HepG2 (cell line): ENCODE data around the gene ANKS6. TPM values are rescaled to one million over a fixed set of nuclear protein-coding genes. Genes with fewer than 3 reads are reported as not detected.
A peak's percentile ranks its signal among the peaks of the same experiment; 100 is the strongest.

Source experiments
- BHLHE40 ChIP-seq: IDR thresholded peaks from 2 replicates; pipeline ENCODE4 v1.6.1; 2011; ENCODE audit warnings: low read length, improper control_type of control experiment
- FOXO1 ChIP-seq: sonication (generic); formaldehyde crosslinking; IDR thresholded peaks from 2 replicates; pipeline ENCODE4 v1.4.0; 2020; ENCODE audit warnings: missing genetic modification reagents
- GPN1 ChIP-seq: sonication (generic); formaldehyde crosslinking; IDR thresholded peaks from 2 replicates; pipeline ENCODE4 v1.5.1; 2020; ENCODE audit warnings: missing genetic modification reagents, borderline replicate concordance
- HDAC6 ChIP-seq: fragments of 200-600 bp; sonication (generic); IDR thresholded peaks from 2 replicates; pipeline ENCODE4 v1.7.0; 2017; ENCODE audit warnings: mild to moderate bottlenecking, antibody characterized with exemption, low read length, low read depth
- HNRNPUL1 ChIP-seq: fragments of 200-400 bp; formaldehyde crosslinking; IDR thresholded peaks from 2 replicates; pipeline ENCODE4 v1.6.1; 2017; ENCODE audit warnings: low read depth, mild to moderate bottlenecking, low read length, moderate library complexity
- HOXA3 ChIP-seq: sonication (generic); formaldehyde crosslinking; IDR thresholded peaks from 2 replicates; pipeline ENCODE4 v1.5.0; 2020; ENCODE audit warnings: missing genetic modification reagents
- KDM1A ChIP-seq: IDR thresholded peaks from 2 replicates; pipeline ENCODE4 v1.6.1; 2016; ENCODE audit warnings: missing compliant biosample characterization
- KLF9 ChIP-seq: IDR thresholded peaks from 2 replicates; pipeline ENCODE4 v1.6.1; 2016; ENCODE audit warnings: low read depth
- NR2F1 ChIP-seq, 2 experiments: fragments of 450-650 bp in 1 of 2; formaldehyde crosslinking in 1 of 2; IDR thresholded peaks; 2 replicates each; pipeline versions ENCODE4 v1.5.0 to v1.6.1; 2016 to 2020; ENCODE audit warnings: mild to moderate bottlenecking in 1 of 2, missing compliant biosample characterization in 1 of 2, missing genetic modification reagents in 1 of 2, moderate library complexity in 1 of 2
- PHF21A ChIP-seq: sonication (generic); formaldehyde crosslinking; IDR thresholded peaks from 2 replicates; pipeline ENCODE4 v1.5.0; 2020; ENCODE audit warnings: mild to moderate bottlenecking, missing genetic modification reagents
- RXRA ChIP-seq: sonication (generic); formaldehyde crosslinking; IDR thresholded peaks from 2 replicates; pipeline ENCODE4 v1.5.1; 2020; ENCODE audit warnings: missing genetic modification reagents
- TAF15 ChIP-seq: fragments of 200-400 bp; formaldehyde crosslinking; IDR thresholded peaks from one replicate; pipeline ENCODE4 v1.6.1; 2018; ENCODE audit warnings: mild to moderate bottlenecking, low read depth, low read length; ENCODE audit not compliant: poor library complexity, severe bottlenecking
- ZFP91 ChIP-seq: sonication (generic); formaldehyde crosslinking; IDR thresholded peaks from 2 replicates; pipeline ENCODE4 v1.9.0; 2022; ENCODE audit warnings: missing genetic modification reagents, mild to moderate bottlenecking, borderline replicate concordance
- ZFY ChIP-seq: sonication (generic); formaldehyde crosslinking; IDR thresholded peaks from 2 replicates; pipeline ENCODE4 v1.4.0; 2020; ENCODE audit warnings: missing genetic modification reagents
- ZMAT3 ChIP-seq: sonication (generic); formaldehyde crosslinking; conservative IDR thresholded peaks from 2 replicates; pipeline ENCODE4 v1.7.0; 2021; ENCODE audit warnings: missing genetic modification reagents
- ZNF207 ChIP-seq: fragments of 450-650 bp; IDR thresholded peaks from 2 replicates; pipeline ENCODE4 v1.6.1; 2016; ENCODE audit warnings: antibody characterized with exemption, borderline replicate concordance
- ZNF235 ChIP-seq: sonication (generic); formaldehyde crosslinking; IDR thresholded peaks from 2 replicates; pipeline ENCODE4 v1.8.1; 2023; ENCODE audit warnings: mild to moderate bottlenecking, missing genetic modification reagents, borderline replicate concordance
- ZNF264 ChIP-seq: sonication (generic); formaldehyde crosslinking; IDR thresholded peaks from 2 replicates; pipeline ENCODE4 v1.4.0; 2020; ENCODE audit warnings: missing genetic modification reagents
- ZNF317 ChIP-seq: sonication (generic); formaldehyde crosslinking; IDR thresholded peaks from 2 replicates; pipeline ENCODE4 v1.5.0; 2020; ENCODE audit warnings: mild to moderate bottlenecking, missing genetic modification reagents
- ZNF335 ChIP-seq: sonication (generic); formaldehyde crosslinking; IDR thresholded peaks from 2 replicates; pipeline ENCODE4 v1.4.0; 2020; ENCODE audit warnings: missing genetic modification reagents
- ZNF431 ChIP-seq: sonication (generic); formaldehyde crosslinking; IDR thresholded peaks from 2 replicates; pipeline ENCODE4 v1.9.0; 2022; ENCODE audit warnings: missing genetic modification reagents, low read depth, mild to moderate bottlenecking, borderline replicate concordance
- ZNF546 ChIP-seq: sonication (generic); formaldehyde crosslinking; conservative IDR thresholded peaks from 2 replicates; pipeline ENCODE4 v1.8.1; 2023; ENCODE audit warnings: mild to moderate bottlenecking, missing genetic modification reagents
- polyA plus RNA-seq, 8 experiments: library from polyadenylated mRNA; depleted of rRNA in 3 of 8; stranded (reverse) in 7 of 8; unstranded in 1 of 8; fragments of >200 nt; fragmentation: Illumina TruSeq in 4 of 8; extraction: Trizol in 4 of 8; gene quantifications; 2 replicates each; pipeline versions ENCODE4 v1.2.1 to v1.2.3, GENCODE V29; 2011 to 2016; ENCODE audit warnings: low read depth in 4 of 8, missing spikeins in 1 of 8, mixed read lengths in 1 of 8; ENCODE audit not compliant: insufficient read depth in 1 of 8
- total RNA-seq, 5 experiments: library from RNA; depleted of rRNA; stranded (reverse); fragments of >200 nt; fragmentation: Illumina TruSeq; extraction: Trizol; gene quantifications; 2 replicates each; pipeline ENCODE4 v1.2.3, GENCODE V29; 2016; ENCODE audit warnings: low read depth in 1 of 5
- TF ChIP-seq, protein P1 (sequence below): sonication (generic); formaldehyde crosslinking; IDR thresholded peaks from 2 replicates; pipeline ENCODE4 v1.5.1; 2020; ENCODE audit warnings: missing genetic modification reagents, mild to moderate bottlenecking, borderline replicate concordance
- TF ChIP-seq, protein P2 (sequence below): sonication (generic); formaldehyde crosslinking; IDR thresholded peaks from 2 replicates; pipeline ENCODE4 v1.5.1; 2020; ENCODE audit warnings: mild to moderate bottlenecking, missing genetic modification reagents, moderate library complexity

ANKS6 gene
- total and polyA plus RNA-seq, 2 of the 13 experiments (the other 11 are each of a cell fraction or from before 2014, with no cell fraction given), result 8.8 to 10.7 TPM

- TF ChIP-seq GPN1 (CRISPR knock-in tag) (no peak), ZNF431 (CRISPR knock-in tag) (no peak), FOXO1 (CRISPR knock-in tag) (peak; percentile 37; the same call in 1 of the 2 replicates), NR2F1 (CRISPR knock-in tag; IDR thresholded peaks at IDR 0.05) (no peak), ZNF207 (no peak), HOXA3 (CRISPR knock-in tag) (no peak), ZNF335 (CRISPR knock-in tag) (no peak), PHF21A (no peak), BHLHE40 (0 out of 2 replicates have a peak, but pooled peaks have one; percentile 13), ZNF317 (no peak), RXRA (CRISPR knock-in tag) (no peak), ZMAT3 (CRISPR knock-in tag) (no peak), ZFP91 (CRISPR knock-in tag) (no peak), TAF15 (no peak), ZNF235 (CRISPR knock-in tag) (no peak), HDAC6 (no peak), ZNF546 (CRISPR knock-in tag) (no peak), HNRNPUL1 (no peak), KLF9 (CRISPR knock-in tag) (no peak), ZNF264 (CRISPR knock-in tag) (no peak), ZFY (CRISPR knock-in tag) (0 out of 2 replicates have a peak, but pooled peaks have one; percentile 31), KDM1A (CRISPR knock-in tag) (no peak)
- TF ChIP-seq, protein P1, sequence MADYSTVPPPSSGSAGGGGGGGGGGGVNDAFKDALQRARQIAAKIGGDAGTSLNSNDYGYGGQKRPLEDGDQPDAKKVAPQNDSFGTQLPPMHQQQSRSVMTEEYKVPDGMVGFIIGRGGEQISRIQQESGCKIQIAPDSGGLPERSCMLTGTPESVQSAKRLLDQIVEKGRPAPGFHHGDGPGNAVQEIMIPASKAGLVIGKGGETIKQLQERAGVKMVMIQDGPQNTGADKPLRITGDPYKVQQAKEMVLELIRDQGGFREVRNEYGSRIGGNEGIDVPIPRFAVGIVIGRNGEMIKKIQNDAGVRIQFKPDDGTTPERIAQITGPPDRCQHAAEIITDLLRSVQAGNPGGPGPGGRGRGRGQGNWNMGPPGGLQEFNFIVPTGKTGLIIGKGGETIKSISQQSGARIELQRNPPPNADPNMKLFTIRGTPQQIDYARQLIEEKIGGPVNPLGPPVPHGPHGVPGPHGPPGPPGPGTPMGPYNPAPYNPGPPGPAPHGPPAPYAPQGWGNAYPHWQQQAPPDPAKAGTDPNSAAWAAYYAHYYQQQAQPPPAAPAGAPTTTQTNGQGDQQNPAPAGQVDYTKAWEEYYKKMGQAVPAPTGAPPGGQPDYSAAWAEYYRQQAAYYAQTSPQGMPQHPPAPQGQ (CRISPR knock-in tag), result no peak
- TF ChIP-seq, protein P2, sequence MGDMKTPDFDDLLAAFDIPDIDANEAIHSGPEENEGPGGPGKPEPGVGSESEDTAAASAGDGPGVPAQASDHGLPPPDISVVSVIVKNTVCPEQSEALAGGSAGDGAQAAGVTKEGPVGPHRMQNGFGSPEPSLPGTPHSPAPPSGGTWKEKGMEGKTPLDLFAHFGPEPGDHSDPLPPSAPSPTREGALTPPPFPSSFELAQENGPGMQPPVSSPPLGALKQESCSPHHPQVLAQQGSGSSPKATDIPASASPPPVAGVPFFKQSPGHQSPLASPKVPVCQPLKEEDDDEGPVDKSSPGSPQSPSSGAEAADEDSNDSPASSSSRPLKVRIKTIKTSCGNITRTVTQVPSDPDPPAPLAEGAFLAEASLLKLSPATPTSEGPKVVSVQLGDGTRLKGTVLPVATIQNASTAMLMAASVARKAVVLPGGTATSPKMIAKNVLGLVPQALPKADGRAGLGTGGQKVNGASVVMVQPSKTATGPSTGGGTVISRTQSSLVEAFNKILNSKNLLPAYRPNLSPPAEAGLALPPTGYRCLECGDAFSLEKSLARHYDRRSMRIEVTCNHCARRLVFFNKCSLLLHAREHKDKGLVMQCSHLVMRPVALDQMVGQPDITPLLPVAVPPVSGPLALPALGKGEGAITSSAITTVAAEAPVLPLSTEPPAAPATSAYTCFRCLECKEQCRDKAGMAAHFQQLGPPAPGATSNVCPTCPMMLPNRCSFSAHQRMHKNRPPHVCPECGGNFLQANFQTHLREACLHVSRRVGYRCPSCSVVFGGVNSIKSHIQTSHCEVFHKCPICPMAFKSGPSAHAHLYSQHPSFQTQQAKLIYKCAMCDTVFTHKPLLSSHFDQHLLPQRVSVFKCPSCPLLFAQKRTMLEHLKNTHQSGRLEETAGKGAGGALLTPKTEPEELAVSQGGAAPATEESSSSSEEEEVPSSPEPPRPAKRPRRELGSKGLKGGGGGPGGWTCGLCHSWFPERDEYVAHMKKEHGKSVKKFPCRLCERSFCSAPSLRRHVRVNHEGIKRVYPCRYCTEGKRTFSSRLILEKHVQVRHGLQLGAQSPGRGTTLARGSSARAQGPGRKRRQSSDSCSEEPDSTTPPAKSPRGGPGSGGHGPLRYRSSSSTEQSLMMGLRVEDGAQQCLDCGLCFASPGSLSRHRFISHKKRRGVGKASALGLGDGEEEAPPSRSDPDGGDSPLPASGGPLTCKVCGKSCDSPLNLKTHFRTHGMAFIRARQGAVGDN (CRISPR knock-in tag), result 0 out of 2 replicates have a peak, but pooled peaks have one; percentile 16
These were observed 5.3 kb downstream of the ANKS6 start (continued) for GRCh38 chr9:98790842-98791607.
